ENCODE measurements around the gene MAG. TPM values are rescaled to one million over a fixed set of nuclear protein-coding genes. Genes with fewer than 3 reads are reported as not detected.

Gene MAG
- total RNA-seq, 3 donors from 2014 or later, result 4.2 TPM; not detected in 2

DNA sequence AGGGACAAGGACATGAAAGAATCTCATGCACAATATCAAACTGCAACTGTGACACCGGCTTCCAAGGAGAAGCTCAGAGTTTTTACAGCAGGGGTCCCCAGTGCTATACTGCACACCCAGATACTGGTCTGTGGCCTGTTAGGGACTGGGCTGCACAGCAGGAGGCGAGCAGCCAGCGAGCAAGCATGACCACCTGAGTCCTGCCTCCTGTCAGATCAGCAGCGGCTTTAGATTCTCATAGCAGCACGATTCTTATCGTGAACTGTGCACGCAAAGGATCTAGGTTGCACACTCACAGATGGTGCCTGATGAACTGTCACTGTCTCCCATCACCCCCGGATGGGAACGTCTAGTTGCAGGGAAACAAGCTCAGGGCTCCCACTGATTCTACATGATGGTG is 23.9 kb downstream of the MAG start:
- Histone ChIP-seq H3K4me3 (no peak overlapping the region), H3K27me3 (no peaks in the 10 kb centered on the region), H3K9me3 (no peaks in the 10 kb centered on the region), H3K4me1 (no peaks in the 10 kb centered on the region), H3K36me3 (no peaks in the 10 kb centered on the region), H3K27ac (no peak overlapping the region)
- intact Hi-C loops (cut with DNase I; ENCODE audit: low total_unique reads), result loop anchor here (5.0 kb wide), 1 partner anchor 814 kb away; no protein-coding TSS in a partner anchor
- TF ChIP-seq CTCF (IDR thresholded peaks at IDR 0.05) (no peak), POLR2AphosphoS5 (IDR thresholded peaks at IDR 0.05) (no peak), POLR2A (IDR thresholded peaks at IDR 0.05) (no peak)
- DNase-seq (ENCODE audit: low spot score in 2 of 2), result no peak

DNA sequence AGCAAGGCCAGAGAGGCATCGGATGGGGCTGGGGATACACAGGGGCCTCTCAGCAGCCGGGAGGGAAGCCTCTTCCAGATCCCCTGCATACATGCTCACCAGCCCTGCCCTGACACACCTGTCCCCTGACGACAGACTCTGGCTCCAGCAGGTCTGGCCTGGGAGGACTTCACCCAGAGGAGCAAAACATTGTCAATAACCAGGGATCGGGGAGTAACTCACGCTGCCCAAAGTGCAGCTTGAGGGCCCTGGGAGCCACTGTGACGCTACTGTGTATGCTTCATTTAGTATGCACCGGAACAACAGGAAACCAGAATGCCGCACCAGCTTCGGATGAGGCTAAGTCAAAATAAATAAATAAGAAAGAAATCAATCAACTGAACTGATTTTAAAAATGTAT is 24.6 kb downstream of the MAG start:
- intact Hi-C loops (cut with DNase I; ENCODE audit: low total_unique reads), result loop anchor here (5.0 kb wide), 1 partner anchor 814 kb away; no protein-coding TSS in a partner anchor
- no peak for TF ChIP-seq POLR2A (IDR thresholded peaks at IDR 0.05)
- no peak for TF ChIP-seq CTCF (IDR thresholded peaks at IDR 0.05)
- no peak for TF ChIP-seq POLR2AphosphoS5 (IDR thresholded peaks at IDR 0.05)
- Histone ChIP-seq H3K4me1 (no peaks in the 10 kb centered on the region), H3K27ac (no peak overlapping the region), H3K27me3 (no peaks in the 10 kb centered on the region), H3K4me3 (no peak overlapping the region), H3K9me3 (no peaks in the 10 kb centered on the region), H3K36me3 (no peaks in the 10 kb centered on the region)
- no peak for DNase-seq (ENCODE audit: low spot score in 2 of 2)

- Histone ChIP-seq H3K36me3 (no peaks in the 10 kb centered on the region), H3K27me3 (no peaks in the 10 kb centered on the region), H3K4me1 (no peaks in the 10 kb centered on the region), H3K27ac (peak overlapping the region; percentile 0 to 66), H3K9me3 (peaks cover 0 to 5% of the 10 kb centered on the region in 2 donors), H3K4me3 (no peak overlapping the region)
- intact Hi-C loops (cut with DNase I; ENCODE audit: low total_unique reads), result loop anchor here (5.0 kb wide), 1 partner anchor 815 kb away; no protein-coding TSS in a partner anchor
- TF ChIP-seq POLR2AphosphoS5 (IDR thresholded peaks at IDR 0.05) (no peak), POLR2A (IDR thresholded peaks at IDR 0.05) (no peak), CTCF (IDR thresholded peaks at IDR 0.05) (no peak)
- no peak for DNase-seq (ENCODE audit: low spot score in 2 of 2)
Observed at GRCh38 chr19:35317464-35318043, 25.6 kb downstream of the MAG start.

GRCh38 chr19:35318679-35319448 is 26.9 kb downstream of the MAG start:
- intact Hi-C loops (cut with DNase I; ENCODE audit: low total_unique reads), result loop anchor here (5.0 kb wide), 1 partner anchor 817 kb away; no protein-coding TSS in a partner anchor
- no peak overlapping the region for H3K4me3 ChIP-seq
- TF ChIP-seq POLR2A (IDR thresholded peaks at IDR 0.05), result no peak
- peak; percentile 44 to 69 (median 47) for TF ChIP-seq POLR2AphosphoS5 (IDR thresholded peaks at IDR 0.05)
- H3K36me3 ChIP-seq, result no peaks in the 10 kb centered on the region
- no peaks in the 10 kb centered on the region for H3K27me3 ChIP-seq
- peaks cover 0 to 5% of the 10 kb centered on the region in 2 donors for H3K9me3 ChIP-seq
- H3K4me1 ChIP-seq, result no peaks in the 10 kb centered on the region
- DNase-seq (ENCODE audit: low spot score in 2 of 2), result peak; percentile 83 to 85
- H3K27ac ChIP-seq, result peak overlapping the region; percentile 61 to 83

DNA sequence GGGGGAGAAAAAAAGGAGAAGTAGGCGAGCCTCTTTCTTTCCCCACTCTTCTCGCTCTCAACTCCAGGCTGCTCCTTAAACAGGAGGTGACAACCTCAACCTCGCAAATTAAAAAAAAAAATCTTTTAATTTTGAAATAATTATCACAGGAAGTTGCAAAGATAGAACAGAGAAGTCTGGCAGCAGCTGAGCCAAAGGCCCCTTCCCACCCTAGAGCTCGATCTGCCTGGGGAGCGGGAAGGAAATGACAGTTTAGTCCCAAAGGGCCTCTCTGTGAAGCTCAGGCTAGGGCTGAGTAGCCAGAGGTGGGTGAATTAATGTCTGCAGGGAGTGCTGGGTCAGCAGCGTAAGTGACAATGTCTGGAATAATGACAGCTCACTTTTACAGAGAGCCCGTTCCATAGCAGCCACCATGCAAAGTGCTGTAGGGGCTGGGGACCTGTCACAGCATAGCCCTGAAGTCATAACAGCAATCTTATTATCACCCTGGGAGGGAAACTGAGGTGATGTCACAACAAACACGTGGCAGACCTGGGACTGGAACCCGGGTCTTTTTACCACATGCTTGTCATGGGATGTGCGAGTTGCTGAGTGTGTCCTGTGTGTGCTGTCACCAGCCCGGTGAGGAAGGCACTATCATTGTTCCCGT is 28.2 kb downstream of the MAG start:
- no peaks in the 10 kb centered on the region for H3K4me1 ChIP-seq
- TF ChIP-seq POLR2AphosphoS5 (IDR thresholded peaks at IDR 0.05), result no peak
- TF ChIP-seq POLR2A (IDR thresholded peaks at IDR 0.05), result no peak
- TF ChIP-seq CTCF (IDR thresholded peaks at IDR 0.05), result no peak
- no peaks in the 10 kb centered on the region for H3K36me3 ChIP-seq
- no peak overlapping the region for H3K4me3 ChIP-seq
- no peaks in the 10 kb centered on the region for H3K27me3 ChIP-seq
- H3K9me3 ChIP-seq, result peaks cover 0 to 5% of the 10 kb centered on the region in 2 donors
- no peak for DNase-seq (ENCODE audit: low spot score in 2 of 2)
- no peak overlapping the region for H3K27ac ChIP-seq
- intact Hi-C loops (cut with DNase I; ENCODE audit: low total_unique reads), result no loop called here

All from breast epithelium (tissue), 4 donors.